ENCODE measurements around the gene RALGPS2. TPM values are rescaled to one million over a fixed set of nuclear protein-coding genes. Genes with fewer than 3 reads are reported as not detected.

RALGPS2 gene
- polyA plus RNA-seq, 3 donors, result 2.0 to 4.2 (median 2.3) TPM

- H3K4me3 Mint-ChIP-seq, result no peak overlapping the region
- H3K79me2 ChIP-seq (ENCODE audit: insufficient read depth, low read length), result no peaks in the 10 kb centered on the region
- H2AFZ ChIP-seq (ENCODE audit: insufficient read depth, low read depth, low read length, poor library complexity, severe bottlenecking), result no peak overlapping the region
- no peaks in the 10 kb centered on the region for H4K20me1 ChIP-seq (ENCODE audit: insufficient read depth, low read length)
- no peak overlapping the region for H3K4me2 ChIP-seq (replicated peaks; ENCODE audit: extremely low read depth, low read length, poor library complexity, severe bottlenecking)
- H3K4me1 Mint-ChIP-seq, result peaks cover 2% of the 10 kb centered on the region
- no peak overlapping the region for H3K27ac ChIP-seq (ENCODE audit: low read depth in 1 of 2, low read length in 2 of 2)
- H3K27ac Mint-ChIP-seq, result no peak overlapping the region
- no peaks in the 10 kb centered on the region for H3K9me3 ChIP-seq (replicated peaks in 1 of 2; ENCODE audit: control insufficient read depth in 1 of 2, insufficient read depth in 1 of 2, low read length in 2 of 2)
- H3K9me3 Mint-ChIP-seq, result no peaks in the 10 kb centered on the region
- H3K9ac ChIP-seq (ENCODE audit: insufficient read depth, low read length, poor library complexity, severe bottlenecking), result no peak overlapping the region
- no peaks in the 10 kb centered on the region for H3K27me3 ChIP-seq (ENCODE audit: control insufficient read depth in 2 of 2, insufficient read depth in 2 of 2, low read length in 2 of 2)
- no CpG with 5 or more reads among the region's 3 CpGs for WGBS (ENCODE audit: insufficient coverage)
- H3K4me1 ChIP-seq (ENCODE audit: control insufficient read depth in 1 of 2, insufficient read depth in 2 of 2, low read length in 2 of 2), result peaks cover 0 to under 1% of the 10 kb centered on the region in 2 donors
- intact Hi-C loops (cut with micrococcal nuclease), result no loop called here
- no peaks in the 10 kb centered on the region for H3K36me3 ChIP-seq (replicated peaks in 1 of 2; ENCODE audit: control insufficient read depth in 1 of 2, insufficient read depth in 2 of 2, low read length in 2 of 2)
- no peaks in the 10 kb centered on the region for H3K27me3 Mint-ChIP-seq (ENCODE audit: low read depth in 3 of 3)
- no peak overlapping the region for H3K4me3 ChIP-seq (replicated peaks in 1 of 3; ENCODE audit: low read depth in 2 of 3, low read length in 3 of 3)
- H3K36me3 Mint-ChIP-seq, result peaks cover 0 to 2% of the 10 kb centered on the region in 2 donors
- no peak for DNase-seq
- TF ChIP-seq CTCF (IDR thresholded peaks at IDR 0.05), result no peak
These were observed 137.4 kb downstream of the RALGPS2 start for GRCh38 chr1:178862416-178862815.

GRCh38 chr1:178862864-178863263 is 137.8 kb downstream of the RALGPS2 start:
- intact Hi-C loops (cut with micrococcal nuclease), result no loop called here
- no peaks in the 10 kb centered on the region for H4K20me1 ChIP-seq (ENCODE audit: insufficient read depth, low read length)
- no peaks in the 10 kb centered on the region for H3K79me2 ChIP-seq (ENCODE audit: insufficient read depth, low read length)
- Mint-ChIP-seq H3K27ac (no peak overlapping the region), H3K27me3 (ENCODE audit: low read depth in 3 of 3) (no peaks in the 10 kb centered on the region), H3K36me3 (peaks cover 0 to 2% of the 10 kb centered on the region in 2 donors), H3K4me1 (peaks cover 6% of the 10 kb centered on the region), H3K9me3 (no peaks in the 10 kb centered on the region), H3K4me3 (no peak overlapping the region)
- H3K27ac ChIP-seq (ENCODE audit: low read depth in 1 of 2, low read length in 2 of 2), result no peak overlapping the region
- no peak overlapping the region for H3K9ac ChIP-seq (ENCODE audit: insufficient read depth, low read length, poor library complexity, severe bottlenecking)
- DNase-seq, result no peak
- no peaks in the 10 kb centered on the region for H3K27me3 ChIP-seq (ENCODE audit: control insufficient read depth in 2 of 2, insufficient read depth in 2 of 2, low read length in 2 of 2)
- no peak overlapping the region for H2AFZ ChIP-seq (ENCODE audit: insufficient read depth, low read depth, low read length, poor library complexity, severe bottlenecking)
- H3K4me1 ChIP-seq (ENCODE audit: control insufficient read depth in 1 of 2, insufficient read depth in 2 of 2, low read length in 2 of 2), result peaks cover 0 to 4% of the 10 kb centered on the region in 2 donors
- no peak overlapping the region for H3K4me3 ChIP-seq (replicated peaks in 1 of 3; ENCODE audit: low read depth in 2 of 3, low read length in 3 of 3)
- no peak overlapping the region for H3K4me2 ChIP-seq (replicated peaks; ENCODE audit: extremely low read depth, low read length, poor library complexity, severe bottlenecking)
- no peaks in the 10 kb centered on the region for H3K36me3 ChIP-seq (replicated peaks in 1 of 2; ENCODE audit: control insufficient read depth in 1 of 2, insufficient read depth in 2 of 2, low read length in 2 of 2)
- TF ChIP-seq CTCF (IDR thresholded peaks at IDR 0.05), result no peak
- no peaks in the 10 kb centered on the region for H3K9me3 ChIP-seq (replicated peaks in 1 of 2; ENCODE audit: control insufficient read depth in 1 of 2, insufficient read depth in 1 of 2, low read length in 2 of 2)
